ENCODE measurements around the gene TNS1. TPM values are rescaled to one million over a fixed set of nuclear protein-coding genes. Genes with fewer than 3 reads are reported as not detected.

TNS1 gene
- total and polyA plus RNA-seq, 9 of the 15 experiments (the other 6 are each of a cell fraction or from before 2014, with no cell fraction given), result 0.13 to 2.7 (median 0.77) TPM

DNA sequence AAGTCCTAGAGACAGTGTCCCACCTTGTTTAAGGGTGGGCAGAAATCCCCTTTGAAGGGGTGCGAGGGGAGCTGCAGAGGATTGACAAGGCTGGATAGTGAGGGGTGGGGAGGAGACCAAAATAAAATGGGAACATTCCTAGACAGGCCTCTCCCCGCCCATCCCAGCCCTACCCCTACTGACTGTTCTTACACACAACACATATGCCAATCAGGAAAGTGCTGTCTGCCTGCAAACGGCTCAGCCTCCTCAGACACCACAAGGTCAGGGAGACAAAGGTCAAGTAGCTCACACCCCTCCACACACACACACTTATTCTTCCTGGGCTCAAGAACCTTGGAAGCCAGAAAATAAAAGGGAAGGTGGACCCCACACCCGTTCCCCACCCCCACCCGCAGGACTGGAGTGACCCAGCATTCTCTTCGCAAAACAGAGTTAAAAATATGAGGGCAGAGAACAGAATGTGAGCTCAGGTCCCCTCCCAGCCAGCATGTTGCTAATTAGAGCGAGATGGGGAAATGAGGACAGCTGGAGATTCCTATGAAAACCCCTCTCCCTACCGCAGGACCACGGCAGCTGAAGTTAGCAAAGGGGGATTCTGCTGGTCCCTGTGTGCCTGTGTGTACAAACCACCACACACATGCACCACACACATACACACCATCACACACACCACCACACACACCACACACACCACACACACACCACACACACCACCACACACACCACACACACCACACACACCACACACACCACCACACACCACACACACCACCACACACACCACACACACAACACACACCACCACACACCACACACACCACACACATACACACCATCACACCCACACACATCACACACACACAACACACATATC, 197.8 kb downstream of the TNS1 start:
- Histone ChIP-seq H3K4me3 (no peak overlapping the region), H2AFZ (ENCODE audit: low read depth, low read length) (0 out of 2 replicates have a peak overlapping the region, but pooled peaks have one; percentile 16), H3K27me3 (ENCODE audit: control insufficient read depth in 2 of 2, insufficient read depth in 2 of 2, low read length in 2 of 2) (no peaks in the 10 kb centered on the region; a peak in 1 of 5 replicates), H3K9ac (ENCODE audit: insufficient read depth in 1 of 2, low read depth in 2 of 2, low read length in 2 of 2) (peak overlapping the region in 1 of 2 experiments; percentile 26; a peak in 1 of 4 replicates), H3K27ac (ENCODE audit: extremely low read depth, low read depth, low read length) (no peak overlapping the region), H3K4me2 (ENCODE audit: insufficient read depth, low read length) (no peak overlapping the region), H3K9me3 (replicated peaks; ENCODE audit: control insufficient read depth, insufficient read depth, low read depth, low read length) (no peaks in the 10 kb centered on the region), H3K4me1 (replicated peaks in 1 of 2; ENCODE audit: control insufficient read depth in 2 of 2, insufficient read depth in 2 of 2, low read length in 2 of 2) (peaks cover 0 to 17% of the 10 kb centered on the region in 2 experiments; a peak in 4 of 5 replicates), H4K20me1 (replicated peaks; ENCODE audit: control insufficient read depth, insufficient read depth, low read length) (no peaks in the 10 kb centered on the region), H3K79me2 (ENCODE audit: control insufficient read depth, insufficient read depth, low read length) (no peaks in the 10 kb centered on the region), H3K36me3 (ENCODE audit: control insufficient read depth, insufficient read depth, low read length) (no peaks in the 10 kb centered on the region), H3K9me1 (ENCODE audit: control insufficient read depth, insufficient read depth, low read length) (no peaks in the 10 kb centered on the region)
- 8% methylated on average over 4 of the region's 9 CpGs for WGBS (ENCODE audit: insufficient coverage, low coverage, missing lambda C conversion rate)
- POLR2A ChIA-PET, result interaction anchor here (0.6 to 0.7 kb wide), 2 partner anchors 12 to 53 kb away, joined by 3 to 4 read pairs; no protein-coding TSS in a partner anchor
- ATAC-seq (peak; percentile 56), FAIRE-seq (peak; percentile 91), DNase-seq (ENCODE audit: extremely low read depth in 1 of 4, low spot score in 3 of 4) (no peak)
- in situ Hi-C loops (cut with MboI) (no loop called here), intact Hi-C loops (cut with micrococcal nuclease) (loop anchor here (5.0 kb wide), 1 partner anchor 77 kb away; no protein-coding TSS in a partner anchor)
- CTCF ChIA-PET (ENCODE audit: low intra/inter-chr PET ratio), result no interaction called here
- no TSS peak for BruUV-seq (replicated peaks)
- TF ChIP-seq RNF219 (CRISPR knock-in tag; IDR thresholded peaks at IDR 0.05) (no peak), ZNF76 (CRISPR knock-in tag; IDR thresholded peaks at IDR 0.05; ENCODE audit: borderline replicate concordance) (no peak), MAFF (IDR thresholded peaks at IDR 0.05; ENCODE audit: low read length) (no peak), XRCC5 (IDR thresholded peaks at IDR 0.05; ENCODE audit: low read depth, low read length) (no peak), ZBTB11 (CRISPR knock-in tag; IDR thresholded peaks at IDR 0.05) (no peak), ZBTB17 (CRISPR knock-in tag; IDR thresholded peaks at IDR 0.05) (no peak), CHD2 (IDR thresholded peaks at IDR 0.05; ENCODE audit: low read depth, low read length) (no peak), HNRNPLL (IDR thresholded peaks at IDR 0.05; ENCODE audit: low read depth, low read length, poor library complexity, severe bottlenecking) (no peak), MED1 (CRISPR knock-in tag; IDR thresholded peaks at IDR 0.05; ENCODE audit: borderline replicate concordance) (no peak), MIER1 (IDR thresholded peaks at IDR 0.05; ENCODE audit: low read depth) (no peak)
- TF ChIP-seq, protein P1, sequence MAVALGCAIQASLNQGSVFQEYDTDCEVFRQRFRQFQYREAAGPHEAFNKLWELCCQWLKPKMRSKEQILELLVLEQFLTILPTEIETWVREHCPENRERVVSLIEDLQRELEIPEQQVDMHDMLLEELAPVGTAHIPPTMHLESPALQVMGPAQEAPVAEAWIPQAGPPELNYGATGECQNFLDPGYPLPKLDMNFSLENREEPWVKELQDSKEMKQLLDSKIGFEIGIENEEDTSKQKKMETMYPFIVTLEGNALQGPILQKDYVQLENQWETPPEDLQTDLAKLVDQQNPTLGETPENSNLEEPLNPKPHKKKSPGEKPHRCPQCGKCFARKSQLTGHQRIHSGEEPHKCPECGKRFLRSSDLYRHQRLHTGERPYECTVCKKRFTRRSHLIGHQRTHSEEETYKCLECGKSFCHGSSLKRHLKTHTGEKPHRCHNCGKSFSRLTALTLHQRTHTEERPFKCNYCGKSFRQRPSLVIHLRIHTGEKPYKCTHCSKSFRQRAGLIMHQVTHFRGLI (CRISPR knock-in tag; IDR thresholded peaks at IDR 0.05), result no peak
- TF ChIP-seq, protein P2, sequence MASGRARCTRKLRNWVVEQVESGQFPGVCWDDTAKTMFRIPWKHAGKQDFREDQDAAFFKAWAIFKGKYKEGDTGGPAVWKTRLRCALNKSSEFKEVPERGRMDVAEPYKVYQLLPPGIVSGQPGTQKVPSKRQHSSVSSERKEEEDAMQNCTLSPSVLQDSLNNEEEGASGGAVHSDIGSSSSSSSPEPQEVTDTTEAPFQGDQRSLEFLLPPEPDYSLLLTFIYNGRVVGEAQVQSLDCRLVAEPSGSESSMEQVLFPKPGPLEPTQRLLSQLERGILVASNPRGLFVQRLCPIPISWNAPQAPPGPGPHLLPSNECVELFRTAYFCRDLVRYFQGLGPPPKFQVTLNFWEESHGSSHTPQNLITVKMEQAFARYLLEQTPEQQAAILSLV (tag; IDR thresholded peaks at IDR 0.05), result no peak

All from K562 (cell line).